Ovary (tissue), 9 donors: ENCODE results near the gene GOLGA1. TPM values are rescaled to one million over a fixed set of nuclear protein-coding genes. Genes with fewer than 3 reads are reported as not detected.
"Not testable (repeated sequence)": the region's sequence is repeated elsewhere in the genome, so short reads cannot be mapped to it uniquely, and the experiment has no call there.

Experiments used
- DNase-seq, 5 donors: peaks; one replicate each; pipeline ENCODE4 v3.0.0-alpha.2; 2019 to 2020
- H3K27ac ChIP-seq, 2 donors: fragments of 200-600 bp; one replicate each; pipeline versions ENCODE4 v1.5.1 to v1.8.0; 2019 to 2022
- H3K27me3 ChIP-seq: fragments of 200-600 bp; one replicate; pipeline ENCODE4 v1.8.0; 2022
- H3K36me3 ChIP-seq: fragments of 200-600 bp; sonication (generic); one replicate; pipeline ENCODE4 v1.5.1; 2019
- H3K4me1 ChIP-seq: one replicate; pipeline ENCODE4 v1.8.1; 2013; ENCODE audit warnings: mild to moderate bottlenecking, moderate library complexity; ENCODE audit not compliant: insufficient read depth
- H3K4me3 ChIP-seq: fragments of 200-600 bp; sonication (generic); one replicate; pipeline ENCODE4 v1.5.1; 2017
- H3K9me3 ChIP-seq, 2 donors: fragments of 200-600 bp in 1 of 2; sonication (generic) in 1 of 2; one replicate each; pipeline versions ENCODE4 v1.5.1 to v1.8.1; 2013 to 2019; ENCODE audit warnings: mild to moderate bottlenecking in 1 of 2, moderate library complexity in 1 of 2
- CTCF ChIP-seq, 3 donors: fragments of 450-650 bp in 2 of 3; fragments of 200-600 bp in 1 of 3; IDR thresholded peaks; one replicate each; pipeline versions ENCODE4 v1.5.1 to v1.8.0; 2016 to 2022; ENCODE audit warnings: antibody characterized with exemption in 3 of 3, mild to moderate bottlenecking in 1 of 3
- EP300 ChIP-seq: sonication (generic); formaldehyde crosslinking; IDR thresholded peaks from one replicate; pipeline ENCODE4 v1.6.1; 2017; ENCODE audit warnings: antibody characterized with exemption
- POLR2A ChIP-seq: fragments of 450-650 bp; IDR thresholded peaks from one replicate; pipeline ENCODE4 v1.6.1; 2017; ENCODE audit warnings: antibody characterized with exemption, mild to moderate bottlenecking, moderate library complexity
- WGBS, 3 donors: extraction: QIAGEN DNeasy Blood & Tissue Kit in 1 of 3; methylation state at CpG; one replicate each; pipeline versions ENCODE4 v1.1.5 to v1.1.7; 2013 to 2017; 5-methylcytosine and 5-hydroxymethylcytosine counted together
- intact Hi-C, 4 donors: fragments of 100-400 bp; cut with DNase I; formaldehyde crosslinking; loops; one replicate each; pipeline versions ENCODE4 v1.11.0 to v1.15.1; 2022 to 2023
- polyA plus RNA-seq, 2 donors: library from polyadenylated mRNA; stranded (reverse); fragments of 200-250 nt in 1 of 2; fragments of 350-450 nt in 1 of 2; fragmentation: Illumina TruSeq in 1 of 2; extraction: RNeasy Lipid Tissue Mini Kit (QIAGEN cat#74804) in 1 of 2; gene quantifications; one replicate each; pipeline ENCODE4 v1.2.3, GENCODE V29; 2013 to 2014
- total RNA-seq, 7 donors: library from RNA; depleted of rRNA in 2 of 7; stranded (reverse); fragments of >200 nt in 2 of 7; fragmentation: NEBNext Ultra II Directional in 3 of 7; extraction: Animal tissue kit (Norgen Biotek cat#: 25700) in 3 of 7; gene quantifications; one replicate each; pipeline versions ENCODE4 v1.1.0 to v1.2.4, GENCODE V29; 2016 to 2023
- donor health status: DM: no; HTN: no; CAD: no; lungs with moderate emphysema.
- donor health status: DM: no; HTN: no; CAD: no.
- donor health status: Bipolar disorder and iron deficiency.
- donor health status: DM: yes; HTN: yes; CAD: no.
- donor health status: DM: no; HTN: no; CAD: no.
- donor health status: DM: yes; HTN: yes; CAD: no.

GOLGA1 gene
- total and polyA plus RNA-seq, 9 donors: 7.6 to 26.8 (median 15.4) TPM

GRCh38 chr9:124973807-124974206, 32.9 kb upstream of the GOLGA1 start:
- 93 to 96% (median 94%) methylated on average over 6 of the region's 6 CpGs for WGBS, 3 donors
- Histone ChIP-seq H3K4me3 (no peak overlapping the region), H3K36me3 (no peaks in the 10 kb centered on the region)

GRCh38 chr9:124972241-124972770, 31.4 kb upstream of the GOLGA1 start:
- TF ChIP-seq CTCF (IDR thresholded peaks at IDR 0.05) (no peak), EP300 (no peak), POLR2A (no peak)

More at GRCh38 chr9:124973807-124974206, 32.9 kb upstream of the GOLGA1 start:
- Histone ChIP-seq H3K4me1 (no peaks in the 10 kb centered on the region), H3K9me3 (no peaks in the 10 kb centered on the region), H3K27ac (no peak overlapping the region), H3K27me3 (no peaks in the 10 kb centered on the region)
- DNase-seq: no peak
- TF ChIP-seq CTCF (IDR thresholded peaks at IDR 0.05): no peak
- TF ChIP-seq POLR2A: no peak
- TF ChIP-seq EP300: no peak
- intact Hi-C loops: no loop called here

GRCh38 chr9:124969401-124969800, 28.5 kb upstream of the GOLGA1 start:
- Histone ChIP-seq H3K27me3 (no peaks in the 10 kb centered on the region), H3K4me1 (no peaks in the 10 kb centered on the region), H3K36me3 (no peaks in the 10 kb centered on the region), H3K9me3 (no peaks in the 10 kb centered on the region), H3K4me3 (no peak overlapping the region), H3K27ac (no peak overlapping the region)
- DNase-seq: no peak
- intact Hi-C loops: loop anchor here in 1 of 4 donors (5.0 kb wide), 1 partner anchor 1682 kb away; no protein-coding TSS in a partner anchor
- no peak for TF ChIP-seq POLR2A
- WGBS, 3 donors: 92 to 95% (median 93%) methylated on average over 2 of the region's 2 CpGs

More at GRCh38 chr9:124972241-124972770, 31.4 kb upstream of the GOLGA1 start:
- WGBS, 3 donors: 92 to 95% (median 93%) methylated on average over 2 of the region's 2 CpGs
- intact Hi-C loops: no loop called here
- H3K9me3 ChIP-seq: no peaks in the 10 kb centered on the region
- no peaks in the 10 kb centered on the region for H3K4me1 ChIP-seq
- DNase-seq: no peak
- H3K27me3 ChIP-seq: no peaks in the 10 kb centered on the region
- H3K4me3 ChIP-seq: no peak overlapping the region
- no peaks in the 10 kb centered on the region for H3K36me3 ChIP-seq
- H3K27ac ChIP-seq: no peak overlapping the region

- H3K4me1 ChIP-seq: no peaks in the 10 kb centered on the region
- 82 to 89% (median 87%) methylated on average over 9 of the region's 9 CpGs for WGBS, 3 donors
- intact Hi-C loops: loop anchor here in 1 of 4 donors (5.0 kb wide), 1 partner anchor 1681 kb away; no protein-coding TSS in a partner anchor
- no peaks in the 10 kb centered on the region for H3K9me3 ChIP-seq
- TF ChIP-seq POLR2A: no peak
- no peak for TF ChIP-seq CTCF (IDR thresholded peaks at IDR 0.05)
- TF ChIP-seq EP300: no peak
- no peaks in the 10 kb centered on the region for H3K36me3 ChIP-seq
- no peak for DNase-seq
- no peak overlapping the region for H3K27ac ChIP-seq
- H3K27me3 ChIP-seq: no peaks in the 10 kb centered on the region
- no peak overlapping the region for H3K4me3 ChIP-seq
Measured at GRCh38 chr9:124968238-124968637, 27.4 kb upstream of the GOLGA1 start.

GRCh38 chr9:124965775-124966568, 25.1 kb upstream of the GOLGA1 start:
- not testable (repeated sequence) for H3K9me3 ChIP-seq, DNase-seq, H3K4me3 ChIP-seq, H3K4me1 ChIP-seq, H3K27me3 ChIP-seq, H3K27ac ChIP-seq, H3K36me3 ChIP-seq
- intact Hi-C loops: loop anchor here in 1 of 4 donors (5.0 kb wide), 1 partner anchor 1679 kb away; no protein-coding TSS in a partner anchor
- 79 to 94% (median 88%) methylated on average over 5 of the region's 5 CpGs for WGBS, 3 donors
